Ovary (tissue), 9 donors: ENCODE data around the gene CD34. TPM values are rescaled to one million over a fixed set of nuclear protein-coding genes. Genes with fewer than 3 reads are reported as not detected.

ENCODE experiments used
- DNase-seq, 5 donors: peaks; one replicate each; pipeline ENCODE4 v3.0.0-alpha.2; 2019 to 2020
- H3K27ac ChIP-seq, 2 donors: fragments of 200-600 bp; one replicate each; pipeline versions ENCODE4 v1.5.1 to v1.8.0; 2019 to 2022
- H3K27me3 ChIP-seq: fragments of 200-600 bp; one replicate; pipeline ENCODE4 v1.8.0; 2022
- H3K36me3 ChIP-seq: fragments of 200-600 bp; sonication (generic); one replicate; pipeline ENCODE4 v1.5.1; 2019
- H3K4me1 ChIP-seq: one replicate; pipeline ENCODE4 v1.8.1; 2013; ENCODE audit warnings: mild to moderate bottlenecking, moderate library complexity; ENCODE audit not compliant: insufficient read depth
- H3K4me3 ChIP-seq: fragments of 200-600 bp; sonication (generic); one replicate; pipeline ENCODE4 v1.5.1; 2017
- H3K9me3 ChIP-seq, 2 donors: fragments of 200-600 bp in 1 of 2; sonication (generic) in 1 of 2; one replicate each; pipeline versions ENCODE4 v1.5.1 to v1.8.1; 2013 to 2019; ENCODE audit warnings: mild to moderate bottlenecking in 1 of 2, moderate library complexity in 1 of 2
- CTCF ChIP-seq, 3 donors: fragments of 450-650 bp in 2 of 3; fragments of 200-600 bp in 1 of 3; IDR thresholded peaks; one replicate each; pipeline versions ENCODE4 v1.5.1 to v1.8.0; 2016 to 2022; ENCODE audit warnings: antibody characterized with exemption in 3 of 3, mild to moderate bottlenecking in 1 of 3
- EP300 ChIP-seq: sonication (generic); formaldehyde crosslinking; IDR thresholded peaks from one replicate; pipeline ENCODE4 v1.6.1; 2017; ENCODE audit warnings: antibody characterized with exemption
- POLR2A ChIP-seq: fragments of 450-650 bp; IDR thresholded peaks from one replicate; pipeline ENCODE4 v1.6.1; 2017; ENCODE audit warnings: antibody characterized with exemption, mild to moderate bottlenecking, moderate library complexity
- WGBS, 3 donors: extraction: QIAGEN DNeasy Blood & Tissue Kit in 1 of 3; methylation state at CpG; one replicate each; pipeline versions ENCODE4 v1.1.5 to v1.1.7; 2013 to 2017; 5-methylcytosine and 5-hydroxymethylcytosine counted together
- intact Hi-C, 4 donors: fragments of 100-400 bp; cut with DNase I; formaldehyde crosslinking; loops; one replicate each; pipeline versions ENCODE4 v1.11.0 to v1.15.1; 2022 to 2023
- polyA plus RNA-seq, 2 donors: library from polyadenylated mRNA; stranded (reverse); fragments of 200-250 nt in 1 of 2; fragments of 350-450 nt in 1 of 2; fragmentation: Illumina TruSeq in 1 of 2; extraction: RNeasy Lipid Tissue Mini Kit (QIAGEN cat#74804) in 1 of 2; gene quantifications; one replicate each; pipeline ENCODE4 v1.2.3, GENCODE V29; 2013 to 2014
- total RNA-seq, 7 donors: library from RNA; depleted of rRNA in 2 of 7; stranded (reverse); fragments of >200 nt in 2 of 7; fragmentation: NEBNext Ultra II Directional in 3 of 7; extraction: Animal tissue kit (Norgen Biotek cat#: 25700) in 3 of 7; gene quantifications; one replicate each; pipeline versions ENCODE4 v1.1.0 to v1.2.4, GENCODE V29; 2016 to 2023
- donor health status: DM: no; HTN: no; CAD: no; lungs with moderate emphysema.
- donor health status: DM: no; HTN: no; CAD: no.
- donor health status: Bipolar disorder and iron deficiency.
- donor health status: DM: yes; HTN: yes; CAD: no.
- donor health status: DM: no; HTN: no; CAD: no.
- donor health status: DM: yes; HTN: yes; CAD: no.

The CD34 gene
- total and polyA plus RNA-seq, 9 donors = 12.6 to 146 (median 25.9) TPM

GRCh38 chr1:207871117-207871649, 39.7 kb downstream of the CD34 start:
- Histone ChIP-seq H3K27ac (peak overlapping the region in 1 of 2 donors; percentile 13), H3K36me3 (no peaks in the 10 kb centered on the region), H3K9me3 (no peaks in the 10 kb centered on the region), H3K4me1 (peaks cover 15% of the 10 kb centered on the region), H3K27me3 (no peaks in the 10 kb centered on the region), H3K4me3 (no peak overlapping the region)
- intact Hi-C loops = no loop called here
- no peak for DNase-seq
- WGBS, 3 donors = 92 to 93% (median 93%) methylated on average over 6 of the region's 6 CpGs
- TF ChIP-seq CTCF (IDR thresholded peaks at IDR 0.05) (no peak), EP300 (no peak), POLR2A (no peak)

GRCh38 chr1:207870306-207871031, 40.5 kb downstream of the CD34 start:
- H3K4me3 ChIP-seq = no peak overlapping the region
- TF ChIP-seq POLR2A (no peak), EP300 (no peak)
- no peaks in the 10 kb centered on the region for H3K27me3 ChIP-seq
- no peaks in the 10 kb centered on the region for H3K36me3 ChIP-seq
- peaks cover 17% of the 10 kb centered on the region for H3K4me1 ChIP-seq
- no peak overlapping the region for H3K27ac ChIP-seq
- no peak for DNase-seq
- intact Hi-C loops = no loop called here
- H3K9me3 ChIP-seq = no peaks in the 10 kb centered on the region
- WGBS, 3 donors = 69 to 75% (median 70%) methylated on average over 4 of the region's 4 CpGs

GRCh38 chr1:207869859-207870258, 41.1 kb downstream of the CD34 start:
- H3K27ac ChIP-seq = peak overlapping the region in 1 of 2 donors; percentile 95
- intact Hi-C loops = loop anchor here in 3 of 4 donors (2.0 to 5.0 kb wide), 3 partner anchors 38 to 47 kb away; no protein-coding TSS in a partner anchor

GRCh38 chr1:207868774-207869721, 41.9 kb downstream of the CD34 start:
- no peaks in the 10 kb centered on the region for H3K9me3 ChIP-seq
- peaks cover 17% of the 10 kb centered on the region for H3K4me1 ChIP-seq
- peak; percentile 79 to 91 (median 86) for DNase-seq

More at GRCh38 chr1:207869859-207870258, 41.1 kb downstream of the CD34 start:
- H3K27me3 ChIP-seq = no peaks in the 10 kb centered on the region
- no peak for DNase-seq
- H3K36me3 ChIP-seq = no peaks in the 10 kb centered on the region
- H3K4me3 ChIP-seq = no peak overlapping the region
- H3K9me3 ChIP-seq = no peaks in the 10 kb centered on the region
- TF ChIP-seq CTCF (IDR thresholded peaks at IDR 0.05) (no peak), EP300 (no peak), POLR2A (no peak)
- peaks cover 17% of the 10 kb centered on the region for H3K4me1 ChIP-seq
- WGBS, 3 donors = 91 to 92% (median 92%) methylated on average over 6 of the region's 6 CpGs

More at GRCh38 chr1:207868774-207869721, 41.9 kb downstream of the CD34 start:
- intact Hi-C loops = loop anchor here in 3 of 4 donors (2.0 to 5.0 kb wide), 3 partner anchors 37 to 46 kb away; no protein-coding TSS in a partner anchor
- H3K4me3 ChIP-seq = peak overlapping the region; percentile 89
- TF ChIP-seq POLR2A = peak; percentile 80
- peak; percentile 36 to 97 (median 94) for TF ChIP-seq CTCF (IDR thresholded peaks at IDR 0.05)
- TF ChIP-seq EP300 = peak; percentile 27
- H3K36me3 ChIP-seq = no peaks in the 10 kb centered on the region
- H3K27me3 ChIP-seq = no peaks in the 10 kb centered on the region
- H3K27ac ChIP-seq = peak overlapping the region; percentile 95 to 99
- WGBS, 3 donors = 2 to 5% (median 3%) methylated on average over 38 to 87 of the region's 87 CpGs
